Astrocyte (in vitro differentiated cells and primary cell): Measurements from ENCODE around the gene RNF41.

Experiments used
- CTCF ChIP-seq: IDR thresholded peaks from 2 replicates; pipeline ENCODE4 v1.5.1; 2011; ENCODE audit warnings: low read depth, mild to moderate bottlenecking, inconsistent platforms, low read length, moderate library complexity; ENCODE audit not compliant: insufficient read depth
- EZH2 ChIP-seq: IDR thresholded peaks from 2 replicates; pipeline ENCODE4 v1.6.1; 2012; ENCODE audit warnings: mild to moderate bottlenecking, low read length, inconsistent platforms; ENCODE audit not compliant: insufficient read depth

GRCh38 chr12:56257491-56258067 lies 35.9 kb upstream of the RNF41 start:
- TF ChIP-seq EZH2 (no peak), CTCF (no peak)
